SJCRH30 (cell line): ENCODE measurements around the gene OSCP1. TPM values are rescaled to one million over a fixed set of nuclear protein-coding genes. Genes with fewer than 3 reads are reported as not detected.

Experiments used
- DNase-seq, 2 experiments: peaks; one replicate each; pipeline ENCODE4 v3.0.0-alpha.2; 2015 to 2020
- H3K27ac ChIP-seq: fragments of 250-450 bp; sonication (Bioruptor Pico); 2 replicates; pipeline ENCODE4 v1.5.1; 2020; ENCODE audit warnings: mild to moderate bottlenecking, moderate library complexity
- H3K27me3 ChIP-seq: fragments of 250-450 bp; sonication (Bioruptor Pico); 2 replicates; pipeline ENCODE4 v1.5.1; 2020; ENCODE audit warnings: mild to moderate bottlenecking, moderate library complexity
- H3K36me3 ChIP-seq: fragments of 250-450 bp; sonication (Bioruptor Pico); 2 replicates; pipeline ENCODE4 v1.5.1; 2020; ENCODE audit warnings: mild to moderate bottlenecking, moderate library complexity
- H3K4me1 ChIP-seq: fragments of 250-450 bp; sonication (Bioruptor Pico); 2 replicates; pipeline ENCODE4 v1.5.1; 2020; ENCODE audit warnings: mild to moderate bottlenecking, moderate library complexity
- H3K4me3 ChIP-seq: fragments of 250-450 bp; sonication (Bioruptor Pico); 2 replicates; pipeline ENCODE4 v1.5.1; 2020; ENCODE audit warnings: mild to moderate bottlenecking, moderate library complexity
- H3K9me3 ChIP-seq: fragments of 250-450 bp; sonication (Bioruptor Pico); replicated peaks from 2 replicates; pipeline ENCODE4 v1.5.1; 2020; ENCODE audit warnings: mild to moderate bottlenecking, moderate library complexity
- total RNA-seq: library from RNA; depleted of rRNA; stranded (reverse); fragments of >200 nt; shearing (Covaris generic); gene quantifications from 2 replicates; pipeline ENCODE4 v1.2.3, GENCODE V29; 2014

The OSCP1 gene
- total RNA-seq, 1 experiment from 2014 or later: 0.71 TPM

- Histone ChIP-seq H3K4me1 (peaks cover 3% of the 10 kb centered on the region; the same call in 1 of the 2 replicates), H3K36me3 (peaks cover 12% of the 10 kb centered on the region; the same call in 1 of the 2 replicates), H3K27ac (peak overlapping the region; percentile 78), H3K4me3 (peak overlapping the region; percentile 87), H3K9me3 (no peaks in the 10 kb centered on the region), H3K27me3 (no peaks in the 10 kb centered on the region)
- DNase-seq: no peak
Observed at GRCh38 chr1:36464605-36465393, 14.5 kb upstream of the OSCP1 start.

GRCh38 chr1:36463803-36464604 is 13.8 kb upstream of the OSCP1 start, which contains the start of gene MRPS15:
TSS of gene MRPS15 (minus strand) at chr1:36464384. CDS start at chr1:36464275, 109 bp downstream.
- Histone ChIP-seq H3K27ac (peak within 1 kb of the TSS; percentile 78), H3K4me1 (peaks cover 3% of the 10 kb centered on the region; the same call in 1 of the 2 replicates), H3K9me3 (no peaks in the 10 kb centered on the region), H3K27me3 (no peaks in the 10 kb centered on the region), H3K36me3 (peaks cover 12% of the 10 kb centered on the region; the same call in 1 of the 2 replicates), H3K4me3 (peak within 1 kb of the TSS; percentile 87)
- DNase-seq: peak; percentile 96 to 97

GRCh38 chr1:36463463-36463802 is 13.2 kb upstream of the OSCP1 start:
- H3K4me1 ChIP-seq: peaks cover 3% of the 10 kb centered on the region; the same call in 1 of the 2 replicates
- no peaks in the 10 kb centered on the region for H3K9me3 ChIP-seq
- H3K4me3 ChIP-seq: peak overlapping the region; percentile 87
- H3K36me3 ChIP-seq: peaks cover 12% of the 10 kb centered on the region; the same call in 1 of the 2 replicates
- no peak for DNase-seq
- H3K27ac ChIP-seq: peak overlapping the region; percentile 78
- H3K27me3 ChIP-seq: no peaks in the 10 kb centered on the region

GRCh38 chr1:36458910-36459309 is 8.7 kb upstream of the OSCP1 start:
- H3K4me3 ChIP-seq: no peak overlapping the region
- H3K4me1 ChIP-seq: no peaks in the 10 kb centered on the region
- peaks cover 44% of the 10 kb centered on the region for H3K36me3 ChIP-seq
- no peak for DNase-seq
- no peaks in the 10 kb centered on the region for H3K9me3 ChIP-seq
- H3K27ac ChIP-seq: no peak overlapping the region
- no peaks in the 10 kb centered on the region for H3K27me3 ChIP-seq

- DNase-seq: no peak
- Histone ChIP-seq H3K36me3 (peaks cover 44% of the 10 kb centered on the region), H3K4me1 (no peaks in the 10 kb centered on the region), H3K4me3 (no peak overlapping the region), H3K27me3 (no peaks in the 10 kb centered on the region), H3K9me3 (no peaks in the 10 kb centered on the region), H3K27ac (no peak overlapping the region)
Observed at GRCh38 chr1:36457691-36458090, 7.4 kb upstream of the OSCP1 start.

GRCh38 chr1:36456391-36456928 is 6.2 kb upstream of the OSCP1 start:
- no peaks in the 10 kb centered on the region for H3K9me3 ChIP-seq

GRCh38 chr1:36455386-36455785 is 5.1 kb upstream of the OSCP1 start:
- Histone ChIP-seq H3K36me3 (peaks cover 36% of the 10 kb centered on the region), H3K9me3 (no peaks in the 10 kb centered on the region), H3K4me3 (no peak overlapping the region), H3K27ac (no peak overlapping the region), H3K27me3 (no peaks in the 10 kb centered on the region), H3K4me1 (no peaks in the 10 kb centered on the region)
- no peak for DNase-seq

More at GRCh38 chr1:36456391-36456928, 6.2 kb upstream of the OSCP1 start:
- no peaks in the 10 kb centered on the region for H3K27me3 ChIP-seq
- no peak overlapping the region for H3K4me3 ChIP-seq
- no peak overlapping the region for H3K27ac ChIP-seq
- H3K36me3 ChIP-seq: peaks cover 44% of the 10 kb centered on the region
- no peaks in the 10 kb centered on the region for H3K4me1 ChIP-seq
- no peak for DNase-seq

GRCh38 chr1:36453600-36454388 is 3.5 kb upstream of the OSCP1 start:
- Histone ChIP-seq H3K36me3 (peaks cover 32% of the 10 kb centered on the region), H3K4me3 (no peak overlapping the region), H3K27ac (no peak overlapping the region), H3K4me1 (no peaks in the 10 kb centered on the region), H3K9me3 (no peaks in the 10 kb centered on the region), H3K27me3 (no peaks in the 10 kb centered on the region)
- no peak for DNase-seq

- Histone ChIP-seq H3K9me3 (no peaks in the 10 kb centered on the region), H3K27me3 (no peaks in the 10 kb centered on the region)
Observed at GRCh38 chr1:36453051-36453450, 2.8 kb upstream of the OSCP1 start.

GRCh38 chr1:36450919-36451305 is 661 bp upstream of the OSCP1 start:
- Histone ChIP-seq H3K27ac (peak overlapping the region; percentile 65), H3K9me3 (no peaks in the 10 kb centered on the region), H3K27me3 (no peaks in the 10 kb centered on the region), H3K4me3 (peak overlapping the region; percentile 73), H3K4me1 (no peaks in the 10 kb centered on the region), H3K36me3 (peaks cover 16% of the 10 kb centered on the region)
- DNase-seq: no peak

More at GRCh38 chr1:36453051-36453450, 2.8 kb upstream of the OSCP1 start:
- no peak overlapping the region for H3K27ac ChIP-seq
- no peak for DNase-seq
- peaks cover 32% of the 10 kb centered on the region for H3K36me3 ChIP-seq
- no peak overlapping the region for H3K4me3 ChIP-seq
- H3K4me1 ChIP-seq: no peaks in the 10 kb centered on the region

GRCh38 chr1:36448530-36449056 is 1.7 kb downstream of the OSCP1 start:
- Histone ChIP-seq H3K9me3 (no peaks in the 10 kb centered on the region), H3K4me3 (no peak overlapping the region), H3K36me3 (no peaks in the 10 kb centered on the region), H3K27me3 (no peaks in the 10 kb centered on the region), H3K4me1 (no peaks in the 10 kb centered on the region; the same call in 1 of the 2 replicates), H3K27ac (no peak overlapping the region)
- no peak for DNase-seq

- Histone ChIP-seq H3K4me3 (no peak overlapping the region), H3K36me3 (no peaks in the 10 kb centered on the region), H3K27ac (no peak overlapping the region), H3K27me3 (no peaks in the 10 kb centered on the region), H3K9me3 (no peaks in the 10 kb centered on the region), H3K4me1 (no peaks in the 10 kb centered on the region; the same call in 1 of the 2 replicates)
- DNase-seq: no peak
Observed at GRCh38 chr1:36447450-36447849, 2.8 kb downstream of the OSCP1 start.

- no peaks in the 10 kb centered on the region for H3K27me3 ChIP-seq
- H3K36me3 ChIP-seq: no peaks in the 10 kb centered on the region
- no peaks in the 10 kb centered on the region; the same call in 1 of the 2 replicates for H3K4me1 ChIP-seq
- no peak for DNase-seq
- H3K4me3 ChIP-seq: no peak overlapping the region
- no peak overlapping the region for H3K27ac ChIP-seq
- no peaks in the 10 kb centered on the region for H3K9me3 ChIP-seq
Observed at GRCh38 chr1:36446746-36447145, 3.5 kb downstream of the OSCP1 start.

GRCh38 chr1:36446271-36446670 is 4.0 kb downstream of the OSCP1 start:
- H3K27me3 ChIP-seq: no peaks in the 10 kb centered on the region
- DNase-seq: peak; percentile 24 to 42

More at GRCh38 chr1:36446271-36446670, 4.0 kb downstream of the OSCP1 start:
- Histone ChIP-seq H3K4me1 (no peaks in the 10 kb centered on the region; the same call in 1 of the 2 replicates), H3K36me3 (no peaks in the 10 kb centered on the region), H3K9me3 (no peaks in the 10 kb centered on the region), H3K27ac (no peak overlapping the region), H3K4me3 (no peak overlapping the region)
